Stimulated activated naive B cell treated with anti-CD40 and anti-IgM and Interleukin-4, amounts not matched to agents 10 μg/mL and 1 μg/mL and 100 μg/mL, for 72 hours (primary cell): Measurements from ENCODE around the gene DYNLT2B.
"Not testable (repeated sequence)": the region's sequence is repeated elsewhere in the genome, so short reads cannot be mapped to it uniquely, and the experiment has no call there.

Experiments used
- ATAC-seq, 2 donors: fragments of 150-1000 bp; cut with Tn5 transposase; replicated peaks; 2 replicates each; pipeline ENCODE4 v1.10.0; 2021; ENCODE audit warnings: moderate library complexity in 1 of 2
- DNase-seq: peaks from one replicate; pipeline ENCODE4 v3.0.0; 2021
- H3K27ac Mint-ChIP-seq: one replicate; pipeline ENCODE4 v1.8.0; 2022; ENCODE audit warnings: mild to moderate bottlenecking, mixed read lengths
- H3K27me3 Mint-ChIP-seq, 2 donors: one replicate each; pipeline ENCODE4 v1.8.0; 2022; ENCODE audit warnings: mixed read lengths in 2 of 2
- H3K36me3 Mint-ChIP-seq, 2 donors: one replicate each; pipeline ENCODE4 v1.8.0; 2022; ENCODE audit warnings: mixed read lengths in 2 of 2, mild to moderate bottlenecking in 1 of 2
- H3K4me1 Mint-ChIP-seq, 2 donors: one replicate each; pipeline ENCODE4 v1.8.0; 2022; ENCODE audit warnings: mixed read lengths in 2 of 2, mild to moderate bottlenecking in 1 of 2
- H3K4me3 Mint-ChIP-seq, 2 donors: one replicate each; pipeline ENCODE4 v1.8.0; 2022; ENCODE audit warnings: mild to moderate bottlenecking in 2 of 2, mixed read lengths in 2 of 2, moderate library complexity in 1 of 2
- H3K9me3 Mint-ChIP-seq, 2 donors: one replicate each; pipeline ENCODE4 v1.8.0; 2022; ENCODE audit warnings: mixed read lengths in 2 of 2, mild to moderate bottlenecking in 1 of 2

Gene DYNLT2B

DNA sequence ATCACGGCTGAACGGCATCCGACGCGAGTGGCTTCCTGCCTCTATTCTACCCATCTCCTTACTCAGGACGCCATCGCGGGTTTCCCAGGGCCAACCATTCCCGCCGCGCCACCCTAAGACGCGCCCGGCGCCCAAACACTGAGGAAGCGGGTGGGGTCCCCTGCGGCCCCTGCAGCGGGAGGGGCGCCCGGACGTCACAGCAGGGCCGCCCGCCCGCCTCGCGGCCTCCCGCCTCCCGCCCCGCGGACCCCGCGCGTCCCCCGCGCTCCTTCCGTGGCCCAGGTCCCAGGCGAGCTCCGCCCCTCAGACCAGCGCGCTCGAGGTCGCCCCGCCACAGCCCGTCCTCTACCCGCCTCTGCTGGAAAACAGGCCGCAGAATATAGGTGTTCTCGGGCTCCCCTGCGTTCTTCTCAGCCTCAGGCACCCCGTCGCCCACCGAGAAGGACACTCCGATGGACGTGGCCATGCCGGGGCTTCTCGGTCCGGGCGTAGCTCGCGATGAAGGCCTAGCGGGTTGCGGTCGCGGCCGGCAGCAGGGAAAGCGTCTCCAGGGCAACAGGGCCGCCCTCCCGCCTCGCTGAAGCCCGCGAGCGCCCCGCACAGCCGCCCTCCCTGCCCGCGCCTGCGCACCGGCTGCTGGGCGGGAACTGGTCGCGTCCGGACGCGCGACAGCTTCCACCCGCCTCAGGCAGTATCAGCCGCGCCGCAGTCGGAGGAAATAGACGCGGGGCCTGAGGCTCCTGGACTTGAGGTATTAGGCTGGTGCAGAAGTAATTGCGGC, at the start of gene DYNLT2B:
TSS of gene DYNLT2B (minus strand) at position 554 of the 781 bp plus-strand sequence. CDS start at position 466, 88 bp downstream.
- ATAC-seq (peak; percentile 93 to 94), DNase-seq (peak; percentile 86)
- H3K27me3 Mint-ChIP-seq, result no peaks in the 10 kb centered on the region
- H3K4me1 Mint-ChIP-seq, result peaks cover 6 to 11% of the 10 kb centered on the region in 2 donors
- peaks cover 5 to 7% of the 10 kb centered on the region in 2 donors for H3K36me3 Mint-ChIP-seq
- peak within 1 kb of the TSS; percentile 97 to 98 for H3K4me3 Mint-ChIP-seq
- peak within 1 kb of the TSS; percentile 98 for H3K27ac Mint-ChIP-seq
- H3K9me3 Mint-ChIP-seq, result no peaks in the 10 kb centered on the region

DNA sequence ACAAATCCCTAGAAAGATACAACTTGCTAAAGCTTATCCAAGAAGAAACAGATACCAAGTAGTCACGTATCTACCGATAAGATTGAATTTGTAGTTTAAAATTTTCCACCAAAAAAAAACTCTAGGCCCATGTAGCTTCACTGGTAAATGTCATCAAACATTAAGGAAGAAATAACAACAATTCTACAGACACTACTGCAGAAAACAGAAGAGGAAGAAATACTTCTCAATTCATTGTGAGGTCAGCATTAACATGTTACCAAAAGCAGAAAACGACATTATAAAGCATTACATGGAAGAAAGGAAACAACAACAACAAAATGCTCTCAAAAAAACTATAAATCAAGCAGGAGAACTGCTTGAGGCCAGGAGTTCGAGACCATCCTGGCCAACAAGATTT, 47.7 kb upstream of the DYNLT2B start:
- Mint-ChIP-seq H3K27ac (no peak overlapping the region), H3K27me3 (no peaks in the 10 kb centered on the region), H3K36me3 (peaks cover 28 to 46% of the 10 kb centered on the region in 2 donors), H3K4me3 (no peak overlapping the region), H3K9me3 (no peaks in the 10 kb centered on the region), H3K4me1 (peaks cover 1 to 17% of the 10 kb centered on the region in 2 donors)
- ATAC-seq, result no peak
- DNase-seq, result no peak

DNA sequence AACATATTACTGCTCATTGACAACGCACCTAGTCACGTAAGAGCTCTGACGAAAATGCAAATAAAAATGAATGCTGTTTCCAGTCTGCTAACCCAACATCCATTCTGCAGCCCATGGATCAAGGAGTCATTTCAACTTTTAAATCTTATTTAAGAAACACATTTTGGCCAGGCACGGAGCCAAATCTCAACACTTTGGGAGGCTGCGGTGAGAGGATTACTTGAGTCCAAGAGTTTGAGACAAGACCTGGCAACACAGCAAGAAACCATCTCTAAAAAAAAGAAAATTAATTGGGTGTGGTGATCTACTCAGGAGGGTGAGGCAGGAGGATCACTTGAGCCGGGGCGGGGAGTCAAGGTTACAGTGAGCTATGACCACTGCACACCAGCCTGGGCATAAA, 42.5 kb upstream of the DYNLT2B start:
- peaks cover 56 to 68% of the 10 kb centered on the region in 2 donors for H3K36me3 Mint-ChIP-seq
- no peak overlapping the region for H3K27ac Mint-ChIP-seq
- peaks cover 3 to 11% of the 10 kb centered on the region in 2 donors for H3K4me1 Mint-ChIP-seq
- no peak for ATAC-seq
- no peak overlapping the region for H3K4me3 Mint-ChIP-seq
- no peaks in the 10 kb centered on the region for H3K9me3 Mint-ChIP-seq
- no peak for DNase-seq
- H3K27me3 Mint-ChIP-seq, result no peaks in the 10 kb centered on the region

DNA sequence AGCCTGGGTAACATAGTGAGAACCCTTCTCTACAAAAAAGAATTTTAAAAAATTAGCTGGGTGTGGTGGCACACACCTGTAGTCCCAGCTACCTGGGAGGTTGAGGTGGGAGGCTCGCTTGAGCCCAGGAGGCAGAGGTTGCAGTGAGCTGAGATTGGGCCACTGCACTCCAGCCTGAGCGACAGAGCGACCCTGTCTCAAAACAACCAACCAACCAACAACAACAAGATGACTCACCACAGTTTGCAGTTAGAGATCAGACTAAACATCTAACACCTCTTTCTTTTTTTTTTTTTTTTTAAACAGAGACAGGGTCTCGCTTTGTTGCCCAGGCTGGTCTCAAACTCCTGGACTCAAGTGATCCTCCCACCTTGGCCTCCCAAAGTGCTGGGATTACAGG, 40.5 kb upstream of the DYNLT2B start:
- H3K4me1 Mint-ChIP-seq, H3K9me3 Mint-ChIP-seq, DNase-seq, ATAC-seq, H3K27ac Mint-ChIP-seq, H3K4me3 Mint-ChIP-seq, H3K27me3 Mint-ChIP-seq: not testable (repeated sequence)
- H3K36me3 Mint-ChIP-seq, result peaks cover 69 to 78% of the 10 kb centered on the region in 2 donors

DNA sequence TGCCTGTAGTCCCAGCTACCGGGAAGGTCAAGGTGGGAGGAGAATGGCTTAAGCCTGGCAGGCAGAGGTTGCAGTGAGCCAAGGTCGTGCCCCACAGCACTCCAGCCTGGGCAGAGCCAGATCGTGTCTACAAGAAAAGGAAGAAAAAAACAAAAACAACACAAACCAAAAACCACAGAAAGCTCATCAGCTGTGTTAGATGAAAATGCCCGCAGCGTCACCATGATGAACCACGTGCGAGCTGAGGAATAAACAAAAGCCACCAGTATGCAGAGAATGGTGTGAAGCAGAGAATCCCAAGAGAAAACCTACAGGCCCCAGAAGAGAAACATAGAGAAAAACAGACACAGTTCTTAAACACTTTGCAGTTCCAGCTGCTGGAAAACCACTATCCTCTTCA, 39.9 kb upstream of the DYNLT2B start:
- no peak for ATAC-seq
- Mint-ChIP-seq H3K36me3 (peaks cover 72 to 81% of the 10 kb centered on the region in 2 donors), H3K27me3 (no peaks in the 10 kb centered on the region), H3K9me3 (no peaks in the 10 kb centered on the region), H3K27ac (no peak overlapping the region), H3K4me3 (no peak overlapping the region), H3K4me1 (peaks cover 3 to 6% of the 10 kb centered on the region in 2 donors)
- DNase-seq, result no peak

DNA sequence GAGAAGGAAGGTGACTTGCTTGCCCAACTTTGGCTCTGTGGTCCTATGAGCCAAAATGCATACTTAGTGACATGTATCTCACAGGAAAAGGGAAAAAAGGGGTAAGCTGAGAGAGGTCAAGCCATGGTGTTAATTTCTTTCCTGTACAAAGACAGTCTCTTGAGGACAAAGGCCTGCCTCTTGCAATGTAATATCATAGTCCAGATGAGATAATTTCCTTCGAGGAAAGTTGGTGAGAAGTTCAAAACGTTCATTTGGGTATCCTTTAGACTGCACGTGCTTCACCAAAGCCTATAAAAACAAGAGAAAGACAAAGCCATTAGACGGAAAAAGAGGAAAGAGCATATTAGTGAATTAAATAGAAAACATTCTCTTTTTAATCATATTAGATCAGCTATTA, 38.5 kb upstream of the DYNLT2B start:
- no peak overlapping the region for H3K4me3 Mint-ChIP-seq
- peaks cover 66 to 72% of the 10 kb centered on the region in 2 donors for H3K36me3 Mint-ChIP-seq
- H3K27me3 Mint-ChIP-seq, result no peaks in the 10 kb centered on the region
- H3K4me1 Mint-ChIP-seq, result peaks cover 3 to 6% of the 10 kb centered on the region in 2 donors
- no peak for ATAC-seq
- no peak for DNase-seq
- no peaks in the 10 kb centered on the region for H3K9me3 Mint-ChIP-seq
- no peak overlapping the region for H3K27ac Mint-ChIP-seq

DNA sequence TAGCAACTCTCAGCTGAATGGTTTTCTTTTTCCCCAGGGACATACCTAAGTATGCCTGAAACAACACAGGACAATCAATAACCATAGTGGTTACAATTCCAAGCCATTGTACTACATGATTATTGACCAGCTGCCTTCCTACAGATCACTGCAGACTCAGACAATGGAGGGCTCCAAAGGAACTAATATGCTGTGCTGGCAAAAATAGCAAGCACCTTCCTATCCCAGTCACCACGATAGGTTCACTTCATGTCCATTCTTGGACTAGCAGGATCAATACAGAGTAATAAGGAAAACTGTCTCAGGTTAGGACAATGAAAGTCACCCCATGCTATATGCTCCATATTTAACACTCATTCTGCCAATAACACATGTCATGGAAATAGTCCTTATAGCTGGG, 37.6 kb upstream of the DYNLT2B start:
- H3K36me3 Mint-ChIP-seq, result peaks cover 61 to 67% of the 10 kb centered on the region in 2 donors
- no peaks in the 10 kb centered on the region for H3K27me3 Mint-ChIP-seq
- no peak for DNase-seq
- no peak overlapping the region for H3K4me3 Mint-ChIP-seq
- peaks cover 3 to 6% of the 10 kb centered on the region in 2 donors for H3K4me1 Mint-ChIP-seq
- no peak overlapping the region for H3K27ac Mint-ChIP-seq
- no peaks in the 10 kb centered on the region for H3K9me3 Mint-ChIP-seq
- no peak for ATAC-seq

DNA sequence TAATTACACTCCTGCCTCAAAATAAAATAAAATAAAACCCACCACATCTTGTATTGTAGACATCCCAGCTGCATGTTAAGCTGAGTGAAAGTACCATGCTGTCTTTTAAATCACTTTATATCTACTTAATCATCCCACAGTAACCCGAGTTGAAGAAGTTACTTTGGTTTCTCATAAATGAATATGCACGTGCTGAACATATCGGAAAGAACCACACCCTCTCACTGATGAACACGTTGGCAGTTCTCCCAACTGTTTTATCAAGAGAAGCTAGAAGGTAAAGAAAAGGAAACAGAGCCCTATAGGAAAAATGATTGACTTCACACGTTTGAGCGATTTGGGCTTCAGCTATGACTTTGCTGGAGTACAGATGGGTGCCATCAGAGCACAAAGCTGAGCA, 36.1 kb upstream of the DYNLT2B start:
- Mint-ChIP-seq H3K27ac (no peak overlapping the region), H3K27me3 (no peaks in the 10 kb centered on the region), H3K4me1 (peaks cover 3% of the 10 kb centered on the region in 2 donors), H3K4me3 (no peak overlapping the region), H3K9me3 (no peaks in the 10 kb centered on the region), H3K36me3 (peaks cover 51 to 57% of the 10 kb centered on the region in 2 donors)
- no peak for ATAC-seq
- no peak for DNase-seq

DNA sequence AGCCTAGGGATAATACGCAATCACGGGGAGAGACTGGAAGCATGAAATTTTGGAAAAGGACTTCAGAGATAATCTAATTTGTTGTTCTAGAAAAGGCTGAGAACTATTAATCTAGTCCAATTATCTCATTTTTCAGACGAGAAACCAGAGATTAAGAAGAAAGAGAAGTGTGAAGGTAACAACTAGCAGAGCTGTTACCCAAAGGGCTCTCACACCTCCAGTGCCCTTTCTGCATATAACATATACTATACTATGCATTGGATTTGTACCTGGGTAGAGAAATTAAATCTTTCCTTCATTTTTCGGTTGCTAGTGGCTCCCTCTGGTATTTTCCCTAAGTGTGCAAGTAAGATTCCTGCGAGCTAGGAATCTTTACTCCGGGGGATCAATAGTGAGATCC, 33.5 kb upstream of the DYNLT2B start:
- no peak overlapping the region for H3K27ac Mint-ChIP-seq
- DNase-seq (no peak), ATAC-seq (no peak)
- H3K9me3 Mint-ChIP-seq, result no peaks in the 10 kb centered on the region
- no peaks in the 10 kb centered on the region for H3K4me1 Mint-ChIP-seq
- H3K36me3 Mint-ChIP-seq, result peaks cover 39 to 47% of the 10 kb centered on the region in 2 donors
- no peak overlapping the region for H3K4me3 Mint-ChIP-seq
- no peaks in the 10 kb centered on the region for H3K27me3 Mint-ChIP-seq

DNA sequence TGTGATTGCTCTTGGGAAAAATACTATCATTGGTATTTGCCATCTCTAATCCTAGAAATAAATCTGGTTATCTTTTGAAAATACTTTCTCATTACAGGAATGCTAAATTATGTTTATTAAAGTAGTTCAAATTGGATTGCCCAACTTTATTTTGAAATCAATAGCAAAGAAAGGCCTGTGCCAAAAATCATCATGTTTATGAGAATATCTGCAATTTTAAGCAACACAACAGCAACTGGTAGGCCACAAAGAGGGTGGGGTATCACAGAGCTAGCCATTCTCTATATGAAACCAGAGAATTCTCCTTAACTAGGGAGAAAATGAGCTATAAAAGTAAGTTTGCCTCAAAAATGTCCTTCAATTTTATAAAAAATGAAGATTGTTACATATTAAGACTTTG, 32.0 kb upstream of the DYNLT2B start:
- H3K4me1 Mint-ChIP-seq, result peaks cover 9 to 10% of the 10 kb centered on the region in 2 donors
- peaks cover 37 to 40% of the 10 kb centered on the region in 2 donors for H3K36me3 Mint-ChIP-seq
- H3K27me3 Mint-ChIP-seq, result no peaks in the 10 kb centered on the region
- no peak for DNase-seq
- no peaks in the 10 kb centered on the region for H3K9me3 Mint-ChIP-seq
- no peak for ATAC-seq
- no peak overlapping the region for H3K4me3 Mint-ChIP-seq
- H3K27ac Mint-ChIP-seq, result no peak overlapping the region

DNA sequence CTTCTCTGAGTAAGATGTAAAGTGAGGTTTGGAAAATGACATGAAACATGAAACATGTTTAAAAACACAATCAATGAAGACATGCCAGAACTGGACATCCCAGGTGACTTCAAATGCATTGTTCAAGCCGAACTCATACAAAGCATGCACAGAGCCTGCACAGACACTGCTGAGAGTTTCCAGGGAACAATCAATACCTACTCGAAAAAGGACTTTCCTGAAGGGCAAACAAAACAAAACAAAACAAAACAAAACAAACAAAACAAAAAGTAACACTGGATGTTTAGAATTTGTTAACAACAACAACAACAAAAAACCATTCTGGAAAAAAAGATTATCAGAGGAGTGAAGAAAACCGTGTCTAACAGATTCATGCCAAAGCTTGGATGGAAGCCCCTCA, 30.7 kb upstream of the DYNLT2B start:
- Mint-ChIP-seq H3K4me1 (peaks cover 15 to 22% of the 10 kb centered on the region in 2 donors), H3K36me3 (peaks cover 29 to 31% of the 10 kb centered on the region in 2 donors), H3K4me3 (no peak overlapping the region), H3K27ac (no peak overlapping the region), H3K9me3 (no peaks in the 10 kb centered on the region), H3K27me3 (no peaks in the 10 kb centered on the region)
- DNase-seq (no peak), ATAC-seq (no peak)

DNA sequence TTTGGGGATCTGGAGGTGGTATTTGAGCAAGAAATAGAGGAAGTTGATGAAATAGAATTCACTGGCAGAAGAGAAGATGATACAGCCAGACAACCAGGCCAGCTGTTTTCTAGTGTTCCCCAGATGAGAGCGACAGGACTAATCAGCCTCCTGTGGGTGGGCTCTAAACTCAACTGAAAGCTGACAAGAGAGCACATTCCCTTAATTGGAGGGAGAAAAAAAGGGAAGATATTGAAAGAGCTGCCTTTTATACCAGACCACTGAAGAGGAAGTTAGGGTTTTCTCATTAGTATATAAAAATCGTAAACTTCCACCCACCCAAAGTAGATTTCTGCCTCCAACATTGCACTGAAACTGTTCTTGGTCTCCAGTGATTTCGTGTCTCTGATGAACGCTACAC, 26.6 kb upstream of the DYNLT2B start:
- DNase-seq (no peak), ATAC-seq (peak; percentile 81 to 87)
- peaks cover 18 to 34% of the 10 kb centered on the region in 2 donors for H3K4me1 Mint-ChIP-seq
- no peaks in the 10 kb centered on the region for H3K9me3 Mint-ChIP-seq
- H3K27me3 Mint-ChIP-seq, result no peaks in the 10 kb centered on the region
- peaks cover 19% of the 10 kb centered on the region in 2 donors for H3K36me3 Mint-ChIP-seq
- H3K4me3 Mint-ChIP-seq, result peak overlapping the region; percentile 27 to 57
- peak overlapping the region; percentile 68 for H3K27ac Mint-ChIP-seq

DNA sequence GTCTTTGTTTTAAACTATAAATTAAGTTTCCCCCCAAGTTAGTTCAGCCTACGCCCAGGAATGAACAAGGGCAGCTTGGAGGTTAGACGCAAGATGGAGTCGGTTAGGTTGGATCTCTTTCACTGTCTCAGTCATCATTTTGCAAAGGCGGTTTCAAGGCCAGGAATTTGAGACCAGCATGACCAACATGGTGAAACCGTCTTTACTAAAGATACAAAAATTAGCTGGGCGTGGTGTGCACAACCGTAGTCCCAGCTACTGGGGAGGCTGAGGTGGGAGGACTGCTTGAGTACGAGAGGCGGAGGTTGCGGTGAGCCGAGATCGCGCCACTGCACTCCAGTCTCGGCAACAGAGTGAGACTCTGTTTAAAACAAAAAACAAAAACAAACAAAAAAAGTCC, 25.9 kb upstream of the DYNLT2B start:
- H3K36me3 Mint-ChIP-seq, result peaks cover 17 to 18% of the 10 kb centered on the region in 2 donors
- not testable (repeated sequence) for ATAC-seq

DNA sequence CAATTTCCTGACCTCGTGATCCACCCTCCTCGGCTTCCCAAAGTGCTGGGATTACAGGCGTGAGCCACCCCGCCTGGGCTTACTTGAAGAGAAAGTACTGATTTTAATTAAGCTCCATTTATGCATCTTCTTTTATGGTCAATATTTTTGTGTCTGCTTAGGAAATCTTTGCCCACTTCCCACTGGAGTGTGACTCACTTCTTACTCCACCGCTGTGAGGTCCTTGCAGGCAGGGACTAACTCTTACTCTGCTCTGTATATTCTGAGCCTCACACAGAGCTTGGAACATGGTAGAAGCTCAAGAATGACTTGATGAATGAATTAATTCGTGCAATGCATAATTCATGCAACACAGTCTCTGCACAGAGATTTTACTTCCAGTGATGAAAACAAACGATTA, 23.1 kb upstream of the DYNLT2B start:
- DNase-seq, result no peak
- H3K36me3 Mint-ChIP-seq, result peaks cover 8 to 11% of the 10 kb centered on the region in 2 donors

More for the DNA sequence above, 25.9 kb upstream of the DYNLT2B start:
- H3K4me3 Mint-ChIP-seq, H3K9me3 Mint-ChIP-seq, H3K27me3 Mint-ChIP-seq, DNase-seq, H3K27ac Mint-ChIP-seq: not testable (repeated sequence)
- H3K4me1 Mint-ChIP-seq, result peaks cover 18 to 34% of the 10 kb centered on the region in 2 donors

DNA sequence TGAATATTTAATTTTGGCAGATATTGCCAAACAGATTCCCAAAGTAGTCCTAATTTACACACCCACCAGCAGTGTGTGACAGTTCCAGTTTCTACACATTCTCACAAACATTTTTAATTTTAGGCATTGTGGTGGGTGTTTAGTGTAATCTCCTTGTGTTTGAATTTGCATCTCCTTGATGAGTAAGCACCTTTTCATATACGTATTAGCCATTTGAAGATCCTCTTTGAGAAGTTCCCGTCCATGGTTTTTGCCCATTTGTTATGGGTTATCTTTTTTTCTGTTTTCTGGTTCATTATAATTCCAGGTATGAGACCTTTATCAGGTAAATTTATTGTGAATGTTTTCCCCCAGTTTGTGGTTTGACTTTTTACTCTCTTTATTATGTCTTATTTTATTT, 22.4 kb upstream of the DYNLT2B start:
- ATAC-seq, result no peak
- Mint-ChIP-seq H3K9me3 (no peaks in the 10 kb centered on the region), H3K4me3 (no peak overlapping the region), H3K36me3 (peaks cover 2 to 5% of the 10 kb centered on the region in 2 donors), H3K27ac (no peak overlapping the region), H3K27me3 (no peaks in the 10 kb centered on the region), H3K4me1 (peaks cover 14 to 27% of the 10 kb centered on the region in 2 donors)
- DNase-seq, result no peak

More for the DNA sequence above, 23.1 kb upstream of the DYNLT2B start:
- H3K4me1 Mint-ChIP-seq, result peaks cover 18 to 34% of the 10 kb centered on the region in 2 donors
- no peak for ATAC-seq
- H3K4me3 Mint-ChIP-seq, result no peak overlapping the region
- H3K27ac Mint-ChIP-seq, result no peak overlapping the region
- no peaks in the 10 kb centered on the region for H3K27me3 Mint-ChIP-seq
- no peaks in the 10 kb centered on the region for H3K9me3 Mint-ChIP-seq
